Measurements from ENCODE around the gene WRAP73. TPM values are rescaled to one million over a fixed set of nuclear protein-coding genes. Genes with fewer than 3 reads are reported as not detected.

The WRAP73 gene
- total RNA-seq, 1 donor from 2014 or later: 38.6 TPM

- intact Hi-C loops (cut with micrococcal nuclease): no loop called here
These were observed 32.0 kb downstream of the WRAP73 start for GRCh38 chr1:3617806-3618345.

- intact Hi-C loops (cut with micrococcal nuclease): no loop called here
These were observed 33.0 kb downstream of the WRAP73 start for GRCh38 chr1:3616861-3617260.

GRCh38 chr1:3614755-3615742 lies 34.9 kb downstream of the WRAP73 start:
- intact Hi-C loops (cut with micrococcal nuclease): no loop called here

GRCh38 chr1:3612123-3612522 lies 37.8 kb downstream of the WRAP73 start:
- intact Hi-C loops (cut with micrococcal nuclease): no loop called here

- intact Hi-C loops (cut with micrococcal nuclease): no loop called here
These were observed 38.5 kb downstream of the WRAP73 start, which contains the start of gene MEGF6 for GRCh38 chr1:3611170-3612019. Gene MEGF6, minus strand, starts transcription at chr1:3611508. Its CDS starts 240 bp downstream, at chr1:3611268.

GRCh38 chr1:3610527-3611169 lies 39.3 kb downstream of the WRAP73 start:
- intact Hi-C loops (cut with micrococcal nuclease): no loop called here

- intact Hi-C loops (cut with micrococcal nuclease): no loop called here
These were observed 40.0 kb downstream of the WRAP73 start for GRCh38 chr1:3609769-3610526.

- intact Hi-C loops (cut with micrococcal nuclease): no loop called here
These were observed 40.7 kb downstream of the WRAP73 start for GRCh38 chr1:3609016-3609768.

GRCh38 chr1:3608154-3608553 lies 41.7 kb downstream of the WRAP73 start:
- intact Hi-C loops (cut with micrococcal nuclease): no loop called here

GRCh38 chr1:3607703-3608065 lies 42.2 kb downstream of the WRAP73 start:
- intact Hi-C loops (cut with micrococcal nuclease): no loop called here

- intact Hi-C loops (cut with micrococcal nuclease): no loop called here
These were observed 42.9 kb downstream of the WRAP73 start for GRCh38 chr1:3606779-3607702.

GRCh38 chr1:3604997-3605823 lies 44.7 kb downstream of the WRAP73 start:
- intact Hi-C loops (cut with micrococcal nuclease): no loop called here

- intact Hi-C loops (cut with micrococcal nuclease): no loop called here
These were observed 45.4 kb downstream of the WRAP73 start for GRCh38 chr1:3604468-3604974.

GRCh38 chr1:3603571-3604467 lies 46.1 kb downstream of the WRAP73 start:
- intact Hi-C loops (cut with micrococcal nuclease): no loop called here

GRCh38 chr1:3603156-3603555 lies 46.7 kb downstream of the WRAP73 start:
- intact Hi-C loops (cut with micrococcal nuclease): no loop called here

- intact Hi-C loops (cut with micrococcal nuclease): no loop called here
These were observed 47.5 kb downstream of the WRAP73 start for GRCh38 chr1:3602375-3602774.

GRCh38 chr1:3601743-3602142 lies 48.2 kb downstream of the WRAP73 start:
- intact Hi-C loops (cut with micrococcal nuclease): no loop called here
